GM12873 (cell line): Measurements from ENCODE around the gene KDM6B.

Experiments used
- CTCF ChIP-seq: IDR thresholded peaks from 2 replicates; pipeline ENCODE4 v1.5.1; 2012; ENCODE audit warnings: low read depth, mild to moderate bottlenecking, moderate library complexity, low read length, control low read depth; ENCODE audit not compliant: insufficient read depth; ENCODE audit errors: missing control alignments

The KDM6B gene

GRCh38 chr17:7833795-7834541 lies at the start of gene KDM6B:
TSS of gene KDM6B (plus strand) at chr17:7834217. CDS start at chr17:7845555, 11,338 bp downstream.
- no peak for TF ChIP-seq CTCF

- TF ChIP-seq CTCF, result no peak
Measured at GRCh38 chr17:7786866-7787265, 47.2 kb upstream of the KDM6B start.

- no peak for TF ChIP-seq CTCF
Measured at GRCh38 chr17:7789131-7789530, 44.9 kb upstream of the KDM6B start.

- no peak for TF ChIP-seq CTCF
Measured at GRCh38 chr17:7790150-7790549, 43.9 kb upstream of the KDM6B start.

- TF ChIP-seq CTCF, result no peak
Measured at GRCh38 chr17:7792611-7793010, 41.4 kb upstream of the KDM6B start.

- no peak for TF ChIP-seq CTCF
Measured at GRCh38 chr17:7794075-7794663, 39.8 kb upstream of the KDM6B start.

GRCh38 chr17:7797976-7798375 lies 36.0 kb upstream of the KDM6B start:
- no peak for TF ChIP-seq CTCF
